Measurements from ENCODE around the gene BMF. TPM values are rescaled to one million over a fixed set of nuclear protein-coding genes. Genes with fewer than 3 reads are reported as not detected.
"Not testable (repeated sequence)": the region's sequence is repeated elsewhere in the genome, so short reads cannot be mapped to it uniquely, and the experiment has no call there.

Gene BMF, protein sequence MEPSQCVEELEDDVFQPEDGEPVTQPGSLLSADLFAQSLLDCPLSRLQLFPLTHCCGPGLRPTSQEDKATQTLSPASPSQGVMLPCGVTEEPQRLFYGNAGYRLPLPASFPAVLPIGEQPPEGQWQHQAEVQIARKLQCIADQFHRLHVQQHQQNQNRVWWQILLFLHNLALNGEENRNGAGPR
- 1.1 and 2.5 TPM in 2 replicates for total RNA-seq

DNA sequence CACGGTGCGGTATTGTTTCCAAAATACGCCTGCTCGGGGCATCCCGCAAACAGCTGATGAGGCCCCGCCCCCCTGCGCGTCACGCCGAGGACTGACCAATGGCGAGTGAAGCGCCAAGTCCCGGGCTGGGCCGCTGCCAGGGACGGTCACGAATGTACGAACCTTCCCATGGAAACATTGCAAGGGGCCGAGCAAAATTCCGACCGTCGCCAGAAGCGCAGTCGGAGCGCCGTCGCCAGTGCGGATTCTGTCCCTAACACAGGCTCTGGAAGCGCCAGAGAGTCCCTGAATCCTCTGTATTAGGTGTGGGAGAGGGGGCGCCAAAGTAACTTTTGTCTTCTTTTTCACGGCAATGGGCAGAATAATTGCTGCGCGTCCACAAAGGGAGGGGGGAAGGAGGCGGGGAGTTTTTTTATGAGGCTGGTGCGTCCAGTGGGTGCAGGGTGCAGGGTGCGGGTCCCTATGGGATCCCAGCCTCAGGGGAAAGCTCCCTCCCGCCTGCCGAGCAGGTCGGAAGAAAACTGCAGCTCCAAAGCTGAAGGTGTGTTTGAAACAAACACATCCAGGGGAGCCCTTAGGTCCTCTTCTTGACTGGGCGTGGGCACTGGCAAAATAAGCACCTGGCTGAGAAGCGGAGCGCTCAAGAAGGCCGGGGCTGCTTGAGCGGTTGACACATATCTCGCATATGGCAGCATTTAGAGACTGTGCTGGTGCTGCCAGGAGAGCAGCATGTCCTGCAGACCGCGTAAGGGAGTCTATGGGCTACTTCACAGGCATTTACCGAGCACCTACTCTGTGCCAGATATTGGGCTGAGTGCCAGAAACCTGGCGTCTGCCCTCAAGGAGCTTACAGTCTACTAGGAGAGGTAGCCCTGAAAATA lies at the start of gene BMF:
Gene BMF (minus strand): TSS at position 25 of the 881 bp plus-strand sequence. CDS start 2,793 bp downstream, outside the sequence.
- peak; percentile 97 for DNase-seq (ENCODE audit: low read depth, low spot score)

DNA sequence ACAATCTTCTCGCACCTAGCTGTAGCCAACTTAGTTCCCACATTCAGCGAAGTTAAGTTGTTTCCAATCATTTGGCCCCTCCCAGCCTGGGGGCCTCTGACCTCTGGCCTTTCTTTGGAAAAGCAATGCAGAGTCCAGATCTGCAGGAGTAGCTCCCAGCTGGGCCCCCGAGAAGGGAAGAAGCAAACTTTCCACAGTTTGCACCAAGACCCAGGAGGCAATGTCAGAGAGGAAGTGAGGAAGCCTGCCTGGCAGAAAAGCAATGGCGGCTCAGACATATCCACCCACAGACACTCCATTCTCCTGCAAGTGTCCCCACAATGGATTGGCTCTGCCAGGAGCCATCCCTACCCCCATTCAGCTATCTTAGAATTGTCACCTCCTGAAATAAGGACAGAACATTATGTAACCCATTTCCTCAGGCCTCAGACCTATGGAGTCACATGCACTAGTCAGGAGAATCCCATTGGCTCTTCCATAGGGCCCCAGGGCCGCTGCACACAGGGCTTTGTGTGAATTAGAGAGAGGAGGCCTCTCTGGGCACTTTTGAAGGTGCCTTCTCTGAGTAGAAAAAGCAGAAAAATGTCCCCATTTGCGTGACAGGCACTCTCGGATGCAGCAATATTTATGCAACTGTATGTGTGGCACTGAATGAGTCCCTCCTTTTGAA lies 49.2 kb upstream of the BMF start:
- DNase-seq (ENCODE audit: low read depth, low spot score): no peak

DNA sequence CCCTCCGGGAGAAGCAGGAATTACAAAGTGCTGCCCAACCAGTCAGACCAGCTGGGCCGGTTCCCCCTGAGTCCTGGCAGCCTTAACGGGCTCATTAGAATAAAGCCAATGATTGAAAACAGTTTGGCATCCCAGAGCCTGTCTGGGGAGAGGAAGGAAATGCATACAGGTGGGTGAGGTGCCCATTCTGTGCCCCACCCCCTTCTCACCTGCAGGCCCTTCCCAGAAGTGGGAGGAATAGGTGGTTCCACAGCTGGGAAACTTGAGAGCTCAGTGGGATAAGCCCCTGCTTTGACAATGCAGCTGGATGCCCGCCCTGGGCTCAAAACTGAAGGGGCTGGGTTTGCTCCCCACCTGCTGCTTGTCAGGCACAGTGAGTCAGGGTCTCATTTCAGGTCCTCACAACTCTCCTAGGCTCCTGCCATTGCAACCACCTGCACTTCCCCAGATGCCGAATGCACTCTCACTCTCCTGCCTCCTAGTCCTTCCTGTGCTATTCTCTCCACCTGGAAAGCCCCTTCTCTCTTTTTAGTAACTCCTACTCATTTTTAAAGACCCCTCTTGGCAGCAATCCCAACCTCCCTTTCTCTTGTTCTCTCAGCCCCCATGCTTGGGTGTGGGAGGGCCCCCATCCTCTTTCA lies 46.7 kb upstream of the BMF start:
- no peak for DNase-seq (ENCODE audit: low read depth, low spot score)

DNA sequence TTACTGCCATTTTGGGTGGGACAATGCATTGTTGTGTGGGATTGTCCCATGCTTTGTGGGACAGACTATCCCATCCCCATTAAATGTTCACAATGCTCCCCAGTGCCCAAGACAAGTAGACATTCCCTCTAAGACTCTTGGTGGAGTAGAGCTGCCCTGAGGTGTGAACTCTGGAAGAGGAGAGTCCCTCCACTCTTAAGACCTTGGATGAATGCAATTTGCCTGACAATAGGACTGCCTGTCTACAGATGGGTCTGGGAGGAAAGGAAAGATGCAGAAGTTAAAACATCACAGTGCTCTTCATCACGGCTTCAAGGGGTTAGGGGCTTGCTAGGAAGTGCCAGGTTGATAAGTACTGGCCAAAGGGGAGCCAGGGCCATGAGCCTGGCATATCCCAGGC lies 46.1 kb upstream of the BMF start:
- DNase-seq (ENCODE audit: low read depth, low spot score): not testable (repeated sequence)

DNA sequence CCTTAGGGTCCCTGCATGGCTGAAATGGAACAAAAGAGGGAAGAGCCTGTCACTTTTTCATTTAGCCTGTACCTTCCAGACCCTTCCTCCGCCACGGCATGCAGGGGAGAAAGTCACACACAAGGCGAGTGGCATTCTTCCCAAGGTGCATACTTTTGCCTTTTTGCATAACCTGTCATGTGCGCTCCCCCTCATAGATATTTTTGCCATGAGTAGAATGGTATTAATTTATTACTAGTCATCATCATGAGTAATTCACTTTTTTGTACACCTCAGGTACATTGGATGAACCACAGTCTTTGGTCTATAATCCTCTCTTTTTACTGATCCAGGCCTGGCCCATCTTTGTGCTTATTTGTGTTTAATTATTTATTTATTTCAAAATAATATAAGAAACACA lies 43.3 kb upstream of the BMF start:
- DNase-seq (ENCODE audit: low read depth, low spot score): no peak

DNA sequence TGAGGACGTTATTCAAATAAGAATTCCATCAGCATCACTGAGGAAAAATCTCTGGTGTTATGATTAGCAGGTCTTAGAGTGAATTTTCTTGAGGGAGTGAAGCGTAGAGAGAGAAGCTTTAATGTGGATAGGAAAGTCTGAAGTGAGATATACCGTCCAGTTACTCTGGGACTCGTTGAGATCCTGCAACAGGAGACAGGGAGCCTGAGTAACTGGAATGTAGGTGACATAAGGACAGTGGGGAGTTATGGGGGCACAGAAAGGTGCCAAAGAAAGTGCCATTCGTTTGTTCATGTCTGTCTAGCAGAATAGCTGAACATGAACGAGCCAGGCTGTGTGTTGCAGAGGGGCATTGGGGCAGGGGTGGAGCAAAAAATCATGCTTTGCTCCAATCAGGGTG lies 42.8 kb upstream of the BMF start:
- no peak for DNase-seq (ENCODE audit: low read depth, low spot score)

DNA sequence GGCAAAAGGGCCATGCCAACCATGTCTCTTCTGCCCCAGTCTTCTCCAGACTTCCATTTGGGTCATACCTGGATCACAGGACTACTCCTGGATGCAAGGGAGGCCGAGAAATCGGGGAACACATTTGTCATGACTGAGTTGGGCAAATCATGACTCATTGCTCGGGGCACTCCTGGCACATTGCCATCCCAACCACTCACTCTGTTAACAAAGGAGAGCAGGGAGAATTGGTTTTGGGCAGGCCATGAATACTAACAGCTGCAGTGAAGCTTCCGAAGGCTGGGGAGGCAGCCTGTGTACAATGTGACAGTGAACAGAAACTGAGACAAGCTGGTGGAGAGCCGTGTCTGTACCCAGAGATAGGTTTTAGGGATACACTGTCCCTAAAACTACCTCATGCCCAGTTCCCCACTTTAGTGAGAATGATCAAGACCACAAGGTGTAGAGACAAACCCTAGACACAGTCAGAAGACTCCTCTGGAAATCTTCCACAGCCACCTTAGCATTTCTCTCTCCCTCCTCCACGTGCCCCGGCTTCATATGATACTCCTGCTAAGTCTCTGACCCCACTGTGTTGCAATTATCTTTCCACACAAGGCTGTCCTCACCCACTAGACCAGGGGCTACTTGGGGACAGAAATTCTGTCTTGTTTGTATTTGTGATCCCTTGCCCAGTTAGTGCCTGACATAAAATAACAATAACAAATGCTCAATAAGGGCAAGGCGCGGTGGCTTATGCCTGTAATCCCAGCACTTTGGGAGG lies 41.7 kb upstream of the BMF start:
- peak; percentile 11 for DNase-seq (ENCODE audit: low read depth, low spot score)

DNA sequence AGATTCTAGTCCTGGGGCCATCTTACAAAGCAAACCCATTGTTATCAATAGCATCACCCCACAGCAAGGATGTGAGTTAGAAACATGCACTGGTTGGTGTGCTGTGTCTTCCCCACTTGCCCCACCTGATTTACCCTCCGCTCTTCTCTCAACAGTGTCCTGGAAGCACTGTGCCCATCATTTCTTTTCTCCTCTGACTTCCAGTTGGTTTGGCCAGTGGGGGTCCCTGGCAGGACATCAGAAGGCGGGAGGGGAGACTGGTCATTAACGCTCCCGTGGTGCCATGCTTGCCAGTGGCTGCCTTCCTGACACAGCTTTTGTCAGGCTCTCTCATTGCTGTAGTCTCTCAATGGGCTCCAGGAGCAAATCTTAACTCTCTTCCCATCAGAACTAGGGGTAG lies 40.7 kb upstream of the BMF start:
- DNase-seq (ENCODE audit: low read depth, low spot score): no peak

DNA sequence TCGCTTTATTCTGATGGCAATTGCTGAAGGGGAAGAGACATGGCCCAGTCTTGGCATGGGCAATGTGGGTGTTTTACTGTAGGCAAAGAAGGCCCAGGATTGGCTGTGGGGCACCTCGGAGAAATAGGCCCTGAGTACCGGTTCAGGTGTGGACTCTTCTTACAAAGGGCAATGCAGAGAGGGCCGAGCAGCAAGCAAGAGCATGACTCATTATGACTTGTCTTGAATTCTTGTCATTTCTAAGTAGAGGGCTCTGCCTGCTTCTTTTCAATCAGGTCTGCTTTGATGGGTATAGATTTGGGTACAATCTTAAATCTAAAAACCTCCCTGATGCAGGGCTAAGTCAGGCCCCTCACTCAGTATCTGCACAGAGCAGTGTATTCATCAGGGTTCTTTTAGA lies 37.4 kb upstream of the BMF start:
- no peak for DNase-seq (ENCODE audit: low read depth, low spot score)

DNA sequence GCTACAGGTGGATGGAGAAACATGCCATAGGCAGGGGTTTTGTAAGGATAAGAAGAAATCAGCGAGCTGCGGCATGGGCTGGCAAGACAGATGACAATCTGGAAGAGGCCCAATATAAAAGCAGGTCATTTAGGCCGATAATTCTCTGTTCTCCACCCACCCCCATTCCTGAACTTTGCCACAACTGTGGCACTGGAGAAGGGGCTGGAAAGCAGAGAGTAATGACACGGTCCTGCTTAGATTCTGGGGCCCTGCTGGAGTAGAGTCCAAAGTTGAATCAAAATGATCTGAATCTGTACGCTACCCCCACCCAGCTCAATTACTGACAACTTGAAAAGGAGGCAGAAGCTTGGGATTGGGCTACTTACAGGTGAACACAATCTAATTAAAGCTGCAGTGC lies 33.7 kb upstream of the BMF start:
- no peak for DNase-seq (ENCODE audit: low read depth, low spot score)

DNA sequence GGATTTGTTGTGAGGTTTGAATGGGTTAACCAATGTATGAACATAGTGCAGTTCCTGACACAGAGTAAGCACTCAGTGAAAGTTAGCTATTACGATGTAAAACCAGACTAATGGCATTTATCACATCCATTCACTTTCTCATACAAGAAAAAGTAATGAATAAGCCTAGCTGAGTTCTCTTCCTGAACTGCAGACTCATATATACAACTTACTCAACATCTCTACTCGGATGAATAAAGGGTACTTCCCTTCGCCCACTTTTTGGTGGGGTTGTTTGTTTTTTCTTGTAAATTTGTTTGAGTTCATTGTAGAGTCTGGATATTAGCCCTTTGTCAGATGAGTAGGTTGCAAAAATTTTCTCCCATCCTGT lies 29.5 kb upstream of the BMF start:
- not testable (repeated sequence) for DNase-seq (ENCODE audit: low read depth, low spot score)

DNA sequence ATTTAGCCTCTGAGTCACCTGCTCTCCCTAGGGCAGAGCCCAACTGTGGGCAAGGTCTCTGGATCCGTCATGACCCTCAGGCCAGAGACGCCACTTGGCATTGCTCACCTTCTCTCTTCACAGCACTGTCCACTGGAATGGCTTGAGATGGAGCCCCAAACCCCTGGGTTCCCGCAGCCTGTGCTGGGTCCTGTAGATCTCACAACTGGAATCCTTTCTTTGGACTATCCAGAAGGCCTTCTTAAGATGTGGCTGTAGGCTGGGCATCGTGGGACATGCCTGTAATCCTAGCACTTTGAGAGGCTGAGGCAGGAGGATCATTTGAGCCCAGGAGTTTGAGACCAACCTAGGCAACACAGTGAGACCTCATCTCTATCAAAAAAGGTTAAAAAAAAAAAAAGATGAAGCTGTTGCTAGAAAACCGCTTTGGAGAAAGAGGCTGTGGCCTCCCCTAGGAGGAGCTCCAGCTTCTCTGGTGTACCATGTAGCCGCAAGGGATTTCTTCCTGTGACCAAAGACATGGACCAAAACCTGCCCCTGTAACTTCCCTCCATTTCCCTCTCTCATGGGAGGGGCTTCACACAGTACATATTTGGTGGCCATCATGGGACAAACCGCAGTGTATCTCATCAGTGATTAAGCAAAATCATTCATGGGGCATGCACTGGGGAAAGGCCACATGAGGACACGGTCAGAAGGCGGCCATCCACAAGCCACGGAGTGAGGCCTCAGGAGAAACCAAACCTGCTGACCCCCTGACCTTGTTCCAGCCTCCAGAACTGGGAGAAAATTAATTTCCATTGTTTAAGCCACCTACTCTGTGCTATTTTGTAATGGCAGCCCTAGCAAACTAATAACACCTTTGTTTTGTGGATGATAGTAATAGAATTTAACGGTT lies 28.9 kb upstream of the BMF start:
- DNase-seq (ENCODE audit: low read depth, low spot score): no peak

DNA sequence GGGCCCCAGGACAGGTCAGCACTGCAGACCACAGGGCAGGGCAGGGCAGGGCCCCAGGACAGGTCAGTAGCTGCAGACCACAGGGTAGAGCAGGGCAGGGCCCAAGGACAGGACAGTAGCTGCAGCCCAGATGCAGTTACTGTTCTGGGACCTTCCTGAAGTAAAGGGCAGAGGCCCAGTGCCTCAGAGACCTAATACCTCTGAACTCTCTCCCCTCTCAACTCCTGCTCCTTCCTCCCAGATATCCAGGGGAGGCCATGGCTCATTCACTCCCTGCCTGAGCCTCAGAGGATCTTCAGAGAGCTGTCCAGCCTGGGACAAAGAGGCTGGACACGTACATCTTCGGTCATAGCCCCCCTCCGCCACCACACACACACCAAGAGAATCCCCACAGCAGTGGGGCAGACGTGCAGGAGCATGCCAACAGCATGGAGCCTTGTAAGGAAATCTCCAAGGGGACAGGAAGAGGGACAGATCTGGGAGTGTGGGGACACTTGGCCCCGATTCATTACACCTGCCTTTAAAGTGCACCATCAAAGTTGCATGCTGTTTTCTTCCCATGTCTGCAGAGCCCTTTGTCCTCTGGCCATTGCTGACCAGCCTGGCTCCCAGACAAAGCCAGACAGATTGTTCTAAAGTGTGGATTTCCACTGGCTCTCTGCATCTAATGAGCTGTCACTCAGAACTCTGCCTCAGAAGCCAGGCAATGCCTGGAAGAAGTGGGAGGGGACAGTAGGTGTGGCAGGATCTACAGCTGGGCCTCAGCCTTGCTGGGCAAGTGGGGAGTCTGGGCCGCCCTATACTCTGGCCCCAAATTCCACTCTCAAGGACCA lies 28.0 kb upstream of the BMF start:
- no peak for DNase-seq (ENCODE audit: low read depth, low spot score)

DNA sequence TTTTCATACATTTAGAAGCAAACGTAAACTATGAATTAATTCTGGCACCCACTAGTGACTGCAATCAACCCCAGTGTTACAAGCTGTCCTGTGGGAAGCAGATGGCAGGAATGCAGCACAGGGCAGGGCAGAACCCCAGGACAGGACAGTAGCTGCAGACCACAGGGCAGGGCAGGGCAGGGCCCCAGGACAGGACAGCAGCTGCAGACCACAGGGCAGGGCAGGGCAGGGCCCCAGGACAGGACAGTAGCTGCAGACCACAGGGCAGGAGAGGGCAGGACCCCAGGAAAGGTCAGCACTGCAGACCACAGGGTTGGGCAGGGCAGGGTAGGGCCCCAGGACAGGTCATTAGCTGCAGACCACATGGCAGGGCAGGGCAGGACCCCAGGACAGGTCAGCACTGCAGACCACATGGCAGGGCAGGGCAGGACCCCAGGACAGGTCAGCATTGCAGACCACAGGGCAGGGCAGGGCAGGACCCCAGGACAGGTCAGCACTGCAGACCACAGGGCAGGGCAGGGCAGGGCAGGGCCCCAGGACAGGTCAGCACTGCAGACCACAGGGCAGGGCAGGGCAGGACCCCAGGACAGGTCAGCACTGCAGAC lies 27.3 kb upstream of the BMF start:
- DNase-seq (ENCODE audit: low read depth, low spot score): not testable (repeated sequence)

DNA sequence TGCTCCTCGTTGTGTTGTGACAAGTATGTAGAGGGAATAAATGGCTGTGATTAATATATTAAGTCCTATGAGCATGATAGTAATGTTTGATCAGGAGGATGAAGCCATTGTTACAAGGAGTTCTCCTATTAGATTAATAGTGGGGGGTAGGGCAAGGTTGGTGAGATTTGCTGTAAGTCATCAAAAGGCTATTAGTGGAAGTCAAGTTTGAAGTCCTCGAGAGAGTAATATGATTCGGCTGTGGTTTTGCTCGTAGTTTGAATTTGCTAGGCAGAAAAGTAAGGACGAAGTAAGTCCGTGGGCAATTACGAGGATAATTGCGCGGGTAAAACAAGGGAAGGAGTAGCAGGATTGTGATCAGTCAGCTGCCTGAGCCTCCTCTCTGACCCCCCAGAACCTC lies 26.2 kb upstream of the BMF start:
- DNase-seq (ENCODE audit: low read depth, low spot score): no peak

DNA sequence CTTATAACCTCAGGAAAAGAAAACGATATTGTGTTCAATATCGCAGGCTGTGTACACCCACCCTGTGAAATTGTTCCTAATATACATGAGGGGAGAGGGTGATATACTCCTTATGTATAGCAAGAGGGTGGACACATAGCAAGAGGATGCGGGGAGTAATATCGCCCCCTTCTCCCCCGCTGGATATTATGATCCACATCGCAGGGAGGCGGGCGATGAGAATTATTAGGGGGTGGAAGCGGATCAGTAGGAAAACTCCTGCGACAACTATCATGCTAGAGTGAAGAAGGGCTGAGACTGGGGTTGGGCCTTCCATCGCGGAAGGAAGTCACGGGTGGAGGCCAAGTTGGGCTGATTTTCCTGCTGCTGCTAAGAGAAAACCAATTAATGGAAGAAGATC lies 24.9 kb upstream of the BMF start:
- DNase-seq (ENCODE audit: low read depth, low spot score): no peak

DNA sequence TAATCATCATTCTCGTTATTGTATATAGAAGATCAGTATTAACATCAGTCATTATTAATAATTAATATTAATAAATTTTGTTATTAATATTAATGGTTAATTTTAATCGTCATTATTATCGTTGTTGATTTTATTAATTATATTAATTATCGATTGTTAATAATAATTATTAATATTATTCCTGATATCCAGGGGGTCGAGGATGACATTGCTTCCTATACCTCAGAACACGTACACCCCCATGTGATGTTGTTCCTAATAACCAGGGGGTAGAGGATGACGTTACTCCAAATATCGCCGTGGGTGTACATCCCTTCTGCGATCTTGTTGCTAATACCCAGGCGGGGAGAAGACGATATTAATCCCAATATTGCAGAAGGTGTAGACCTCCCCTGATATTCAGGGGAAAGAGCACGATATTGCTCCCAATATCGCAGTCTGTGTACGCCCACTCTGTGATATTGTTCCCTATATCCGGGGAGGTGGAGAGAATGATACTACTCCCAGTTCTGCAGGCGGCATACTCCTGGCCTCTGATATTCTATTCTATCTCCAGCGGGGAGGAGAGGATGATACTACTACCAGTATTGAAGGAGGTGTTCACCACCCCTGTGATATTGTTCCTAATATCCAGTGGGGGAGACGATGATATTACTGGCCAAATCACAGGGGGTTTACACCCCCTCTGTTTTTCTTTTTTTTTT lies 22.3 kb upstream of the BMF start:
- DNase-seq (ENCODE audit: low read depth, low spot score): no peak

DNA sequence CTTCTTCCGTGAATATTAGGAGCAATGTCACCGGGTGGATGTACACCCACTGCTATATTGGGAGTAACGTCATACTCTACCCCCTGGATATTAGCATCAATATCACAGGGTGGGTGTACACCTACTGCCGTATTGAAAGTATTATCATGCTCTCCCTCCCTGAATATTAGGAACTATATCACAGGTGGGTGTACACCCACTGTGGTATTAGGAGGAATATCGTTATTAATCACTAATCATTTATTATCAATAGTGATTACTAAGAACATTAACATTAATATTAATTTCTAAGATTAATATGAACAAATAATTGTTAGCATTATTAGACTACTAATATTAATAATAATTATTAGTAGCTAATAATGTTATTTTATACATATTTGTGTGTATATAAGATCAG lies 21.4 kb upstream of the BMF start:
- DNase-seq (ENCODE audit: low read depth, low spot score): no peak
